Body of pancreas (tissue), 4 donors: ENCODE results near the gene ABCA8. TPM values are rescaled to one million over a fixed set of nuclear protein-coding genes. Genes with fewer than 3 reads are reported as not detected.

Experiments used
- ATAC-seq: fragments of 150-250 bp; one replicate; pipeline ENCODE4 v1.9.1; 2016
- DNase-seq, 4 donors: peaks; one replicate each; pipeline ENCODE4 v3.0.0-alpha.2; 2019
- H3K27ac ChIP-seq, 4 donors: fragments of 200-600 bp; sonication (generic); 1 replicate in 3 of 4; 2 replicates in 1 of 4; pipeline versions ENCODE4 v1.5.1 to v1.6.1; 2016 to 2019; ENCODE audit warnings: mild to moderate bottlenecking in 1 of 4, mixed read lengths in 1 of 4, moderate library complexity in 1 of 4
- H3K27me3 ChIP-seq, 2 donors: fragments of 200-600 bp; sonication (generic); one replicate each; pipeline ENCODE4 v1.6.0; 2016; ENCODE audit warnings: mild to moderate bottlenecking in 1 of 2
- H3K36me3 ChIP-seq, 2 donors: fragments of 200-600 bp; sonication (generic); replicated peaks in 1 of 2; 2 replicates each; pipeline ENCODE4 v1.5.1; 2016; ENCODE audit warnings: low read depth in 2 of 2; ENCODE audit not compliant: insufficient read depth in 1 of 2
- H3K4me1 ChIP-seq: fragments of 200-600 bp; sonication (generic); one replicate; pipeline ENCODE4 v1.6.0; 2016
- H3K4me3 ChIP-seq, 2 donors: fragments of 200-600 bp; sonication (generic); 1 replicate in 1 of 2; 2 replicates in 1 of 2; pipeline ENCODE4 v1.5.1; 2016 to 2019
- H3K9me3 ChIP-seq, 3 donors: fragments of 200-600 bp; sonication (generic); 1 replicate in 2 of 3; 2 replicates in 1 of 3; pipeline ENCODE4 v1.5.1; 2016
- CTCF ChIP-seq, 7 experiments: fragments of 450-650 bp in 4 of 7; fragments of 200-600 bp in 3 of 7; sonication (generic) in 3 of 7; IDR thresholded peaks; one replicate each; pipeline ENCODE4 v1.5.1; 2016 to 2019; ENCODE audit warnings: antibody characterized with exemption in 7 of 7
- POLR2A ChIP-seq, 3 donors: fragments of 450-650 bp; IDR thresholded peaks; one replicate each; pipeline ENCODE4 v1.6.1; 2016; ENCODE audit warnings: antibody characterized with exemption in 3 of 3, mild to moderate bottlenecking in 2 of 3
- WGBS, 2 donors: methylation state at CpG; one replicate each; pipeline ENCODE4 v1.1.5; 2017; 5-methylcytosine and 5-hydroxymethylcytosine counted together
- intact Hi-C: fragments of 100-400 bp; cut with DNase I; formaldehyde crosslinking; loops from one replicate; pipeline ENCODE4 v1.15.1; 2023
- total RNA-seq, 2 donors: library from RNA; depleted of rRNA; stranded (reverse); fragments of >200 nt; gene quantifications; one replicate each; pipeline ENCODE4 v1.1.0, GENCODE V29; 2016

The ABCA8 gene
- total RNA-seq, 2 donors from 2014 or later = 10.4 to 16.8 TPM

- WGBS, 2 donors = 56 to 57% methylated on average over 3 of the region's 3 CpGs
- Histone ChIP-seq H3K9me3 (no peaks in the 10 kb centered on the region), H3K36me3 (no peaks in the 10 kb centered on the region), H3K4me1 (peaks cover 3% of the 10 kb centered on the region), H3K27ac (no peak overlapping the region), H3K27me3 (no peaks in the 10 kb centered on the region), H3K4me3 (no peak overlapping the region)
- DNase-seq (no peak), ATAC-seq (no peak)
- intact Hi-C loops = no loop called here
- no peak for TF ChIP-seq POLR2A (IDR thresholded peaks at IDR 0.05)
- no peak for TF ChIP-seq CTCF (IDR thresholded peaks at IDR 0.05)
These were observed 18.1 kb upstream of the ABCA8 start for GRCh38 chr17:68973098-68973846.

GRCh38 chr17:68972119-68972704 is 17.0 kb upstream of the ABCA8 start:
- ATAC-seq (no peak), DNase-seq (peak in 1 of 4 donors; percentile 13)
- Histone ChIP-seq H3K27ac (no peak overlapping the region), H3K36me3 (no peaks in the 10 kb centered on the region), H3K4me1 (peaks cover 3% of the 10 kb centered on the region), H3K9me3 (no peaks in the 10 kb centered on the region), H3K4me3 (no peak overlapping the region), H3K27me3 (no peaks in the 10 kb centered on the region)
- no peak for TF ChIP-seq POLR2A (IDR thresholded peaks at IDR 0.05)
- TF ChIP-seq CTCF (IDR thresholded peaks at IDR 0.05) = peak; percentile 21 to 51 (median 45)
- WGBS, 2 donors = 52 to 53% methylated on average over 4 of the region's 4 CpGs
- intact Hi-C loops = no loop called here

DNA sequence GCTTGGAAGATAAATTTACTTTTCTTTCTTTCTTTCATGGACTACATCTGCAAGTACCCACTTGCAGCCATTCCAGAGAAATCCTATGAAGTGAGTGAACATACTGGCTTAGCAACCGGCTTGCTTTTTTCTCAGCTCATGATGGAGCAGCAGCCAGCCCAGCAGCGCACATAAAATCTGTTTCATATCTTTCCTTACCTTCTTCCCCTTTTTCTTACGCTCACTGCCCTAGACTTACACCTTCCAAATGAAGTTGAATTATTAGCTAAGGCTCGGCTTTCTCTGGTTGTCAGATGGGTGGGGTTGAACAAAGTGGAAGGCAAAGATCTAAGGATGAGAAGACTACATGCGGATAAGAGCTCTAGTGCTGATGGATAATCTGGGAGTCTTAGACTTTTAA is 13.9 kb upstream of the ABCA8 start:
- H3K36me3 ChIP-seq = no peaks in the 10 kb centered on the region
- 72 to 91% methylated on average over 5 of the region's 5 CpGs for WGBS, 2 donors
- intact Hi-C loops = no loop called here
- no peaks in the 10 kb centered on the region for H3K9me3 ChIP-seq
- DNase-seq (no peak), ATAC-seq (no peak)
- TF ChIP-seq POLR2A (IDR thresholded peaks at IDR 0.05) (no peak), CTCF (IDR thresholded peaks at IDR 0.05) (no peak)
- H3K4me1 ChIP-seq = no peaks in the 10 kb centered on the region
- H3K27ac ChIP-seq = no peak overlapping the region
- H3K27me3 ChIP-seq = no peaks in the 10 kb centered on the region
- no peak overlapping the region for H3K4me3 ChIP-seq

DNA sequence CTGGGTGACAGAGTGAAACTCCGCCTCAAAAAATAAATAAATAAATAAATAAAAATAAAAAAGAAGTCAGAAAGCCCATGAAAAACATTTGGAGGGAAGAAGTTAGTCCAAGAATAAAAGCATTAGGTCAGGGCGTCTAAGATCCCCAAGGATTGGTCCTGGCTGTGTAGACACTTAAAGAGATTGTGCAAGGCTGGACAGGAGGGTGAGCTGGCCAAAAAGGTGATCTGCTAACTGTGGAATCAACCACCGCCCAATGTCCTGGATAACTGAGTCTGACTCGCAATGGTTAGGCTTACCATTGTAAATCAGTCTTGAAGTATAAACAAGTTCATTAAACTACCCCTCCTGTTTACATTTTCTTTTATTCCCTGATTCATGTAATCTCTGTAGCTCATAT is 8.8 kb upstream of the ABCA8 start:
- DNase-seq = no peak
- Histone ChIP-seq H3K4me3 (no peak overlapping the region), H3K27me3 (no peaks in the 10 kb centered on the region), H3K9me3 (peaks cover 0 to 5% (median 0%) of the 10 kb centered on the region in 3 donors), H3K36me3 (no peaks in the 10 kb centered on the region), H3K4me1 (no peaks in the 10 kb centered on the region), H3K27ac (no peak overlapping the region)
- no peak for ATAC-seq
- 90 to 93% methylated on average over 4 of the region's 4 CpGs for WGBS, 2 donors
- intact Hi-C loops = no loop called here
- TF ChIP-seq CTCF (IDR thresholded peaks at IDR 0.05) (no peak), POLR2A (IDR thresholded peaks at IDR 0.05) (no peak)
